Measurements from ENCODE around the gene ENOSF1. TPM values are rescaled to one million over a fixed set of nuclear protein-coding genes. Genes with fewer than 3 reads are reported as not detected.

Gene ENOSF1
- total and polyA plus RNA-seq, 2 of the 13 experiments (the other 11 are each of a cell fraction or from before 2014, with no cell fraction given) = 37.6 to 40.1 TPM

DNA sequence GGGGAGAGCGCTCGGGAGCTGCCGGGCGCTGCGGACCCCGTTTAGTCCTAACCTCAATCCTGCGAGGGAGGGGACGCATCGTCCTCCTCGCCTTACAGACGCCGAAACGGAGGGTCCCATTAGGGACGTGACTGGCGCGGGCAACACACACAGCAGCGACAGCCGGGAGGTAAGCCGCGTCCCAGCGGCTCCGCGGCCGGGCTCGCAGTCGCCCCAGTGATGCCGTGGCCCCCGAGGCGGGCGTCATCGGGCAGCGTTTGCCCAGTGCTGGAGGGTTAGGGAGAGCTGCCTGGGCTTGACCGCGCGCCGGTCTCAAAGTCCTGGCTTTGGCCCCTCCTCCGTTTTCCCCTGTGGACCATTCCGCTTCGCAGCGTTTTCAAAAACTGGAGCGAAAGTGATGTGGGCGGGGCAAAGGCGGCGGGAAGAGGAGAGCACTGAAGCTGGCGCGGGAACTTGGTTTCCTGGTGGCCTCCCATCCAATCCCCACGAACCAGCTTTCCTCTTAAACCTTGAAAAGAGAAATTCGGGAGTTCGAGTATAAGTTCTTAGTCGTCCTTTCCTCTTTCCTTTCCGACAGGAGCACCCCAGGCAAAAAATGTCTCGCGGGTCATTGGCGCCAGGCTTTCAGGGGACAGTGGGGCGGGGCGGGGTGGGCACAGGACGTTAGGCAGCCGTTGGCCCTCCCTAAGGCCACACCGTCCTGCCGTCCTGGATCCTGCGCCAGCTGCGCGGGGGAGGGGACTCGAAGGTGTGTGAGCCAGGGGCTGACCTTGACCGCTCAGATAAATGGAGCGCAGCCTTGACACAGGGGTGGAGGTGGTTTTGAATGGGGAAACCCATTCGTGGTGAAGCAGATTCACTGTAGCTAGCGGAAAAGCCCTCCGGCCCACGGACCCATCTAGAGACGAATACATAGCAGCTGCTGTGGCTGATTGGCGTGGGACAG, 54.2 kb downstream of the ENOSF1 start (continued):
- no peak for TF ChIP-seq MEIS1 (CRISPR knock-in tag; IDR thresholded peaks at IDR 0.05; ENCODE audit: borderline replicate concordance)
- TF ChIP-seq, protein P1, sequence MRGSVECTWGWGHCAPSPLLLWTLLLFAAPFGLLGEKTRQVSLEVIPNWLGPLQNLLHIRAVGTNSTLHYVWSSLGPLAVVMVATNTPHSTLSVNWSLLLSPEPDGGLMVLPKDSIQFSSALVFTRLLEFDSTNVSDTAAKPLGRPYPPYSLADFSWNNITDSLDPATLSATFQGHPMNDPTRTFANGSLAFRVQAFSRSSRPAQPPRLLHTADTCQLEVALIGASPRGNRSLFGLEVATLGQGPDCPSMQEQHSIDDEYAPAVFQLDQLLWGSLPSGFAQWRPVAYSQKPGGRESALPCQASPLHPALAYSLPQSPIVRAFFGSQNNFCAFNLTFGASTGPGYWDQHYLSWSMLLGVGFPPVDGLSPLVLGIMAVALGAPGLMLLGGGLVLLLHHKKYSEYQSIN (CRISPR knock-in tag; IDR thresholded peaks at IDR 0.05; ENCODE audit: borderline replicate concordance) = no peak
- TF ChIP-seq ZBTB42 (CRISPR knock-in tag; IDR thresholded peaks at IDR 0.05) = no peak; the same call in 1 of the 2 replicates
- TF ChIP-seq, protein P2, sequence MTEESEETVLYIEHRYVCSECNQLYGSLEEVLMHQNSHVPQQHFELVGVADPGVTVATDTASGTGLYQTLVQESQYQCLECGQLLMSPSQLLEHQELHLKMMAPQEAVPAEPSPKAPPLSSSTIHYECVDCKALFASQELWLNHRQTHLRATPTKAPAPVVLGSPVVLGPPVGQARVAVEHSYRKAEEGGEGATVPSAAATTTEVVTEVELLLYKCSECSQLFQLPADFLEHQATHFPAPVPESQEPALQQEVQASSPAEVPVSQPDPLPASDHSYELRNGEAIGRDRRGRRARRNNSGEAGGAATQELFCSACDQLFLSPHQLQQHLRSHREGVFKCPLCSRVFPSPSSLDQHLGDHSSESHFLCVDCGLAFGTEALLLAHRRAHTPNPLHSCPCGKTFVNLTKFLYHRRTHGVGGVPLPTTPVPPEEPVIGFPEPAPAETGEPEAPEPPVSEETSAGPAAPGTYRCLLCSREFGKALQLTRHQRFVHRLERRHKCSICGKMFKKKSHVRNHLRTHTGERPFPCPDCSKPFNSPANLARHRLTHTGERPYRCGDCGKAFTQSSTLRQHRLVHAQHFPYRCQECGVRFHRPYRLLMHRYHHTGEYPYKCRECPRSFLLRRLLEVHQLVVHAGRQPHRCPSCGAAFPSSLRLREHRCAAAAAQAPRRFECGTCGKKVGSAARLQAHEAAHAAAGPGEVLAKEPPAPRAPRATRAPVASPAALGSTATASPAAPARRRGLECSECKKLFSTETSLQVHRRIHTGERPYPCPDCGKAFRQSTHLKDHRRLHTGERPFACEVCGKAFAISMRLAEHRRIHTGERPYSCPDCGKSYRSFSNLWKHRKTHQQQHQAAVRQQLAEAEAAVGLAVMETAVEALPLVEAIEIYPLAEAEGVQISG (CRISPR knock-in tag; IDR thresholded peaks at IDR 0.05) = 0 out of 2 replicates have a peak, but pooled peaks have one; percentile 6
- TF ChIP-seq, protein P3, sequence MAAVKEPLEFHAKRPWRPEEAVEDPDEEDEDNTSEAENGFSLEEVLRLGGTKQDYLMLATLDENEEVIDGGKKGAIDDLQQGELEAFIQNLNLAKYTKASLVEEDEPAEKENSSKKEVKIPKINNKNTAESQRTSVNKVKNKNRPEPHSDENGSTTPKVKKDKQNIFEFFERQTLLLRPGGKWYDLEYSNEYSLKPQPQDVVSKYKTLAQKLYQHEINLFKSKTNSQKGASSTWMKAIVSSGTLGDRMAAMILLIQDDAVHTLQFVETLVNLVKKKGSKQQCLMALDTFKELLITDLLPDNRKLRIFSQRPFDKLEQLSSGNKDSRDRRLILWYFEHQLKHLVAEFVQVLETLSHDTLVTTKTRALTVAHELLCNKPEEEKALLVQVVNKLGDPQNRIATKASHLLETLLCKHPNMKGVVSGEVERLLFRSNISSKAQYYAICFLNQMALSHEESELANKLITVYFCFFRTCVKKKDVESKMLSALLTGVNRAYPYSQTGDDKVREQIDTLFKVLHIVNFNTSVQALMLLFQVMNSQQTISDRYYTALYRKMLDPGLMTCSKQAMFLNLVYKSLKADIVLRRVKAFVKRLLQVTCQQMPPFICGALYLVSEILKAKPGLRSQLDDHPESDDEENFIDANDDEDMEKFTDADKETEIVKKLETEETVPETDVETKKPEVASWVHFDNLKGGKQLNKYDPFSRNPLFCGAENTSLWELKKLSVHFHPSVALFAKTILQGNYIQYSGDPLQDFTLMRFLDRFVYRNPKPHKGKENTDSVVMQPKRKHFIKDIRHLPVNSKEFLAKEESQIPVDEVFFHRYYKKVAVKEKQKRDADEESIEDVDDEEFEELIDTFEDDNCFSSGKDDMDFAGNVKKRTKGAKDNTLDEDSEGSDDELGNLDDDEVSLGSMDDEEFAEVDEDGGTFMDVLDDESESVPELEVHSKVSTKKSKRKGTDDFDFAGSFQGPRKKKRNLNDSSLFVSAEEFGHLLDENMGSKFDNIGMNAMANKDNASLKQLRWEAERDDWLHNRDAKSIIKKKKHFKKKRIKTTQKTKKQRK (IDR thresholded peaks at IDR 0.05; ENCODE audit: low read length) = no peak
- TF ChIP-seq SP4 (CRISPR knock-in tag; IDR thresholded peaks at IDR 0.05) = 0 out of 2 replicates have a peak, but pooled peaks have one; percentile 46
- TF ChIP-seq ISL2 (CRISPR knock-in tag; IDR thresholded peaks at IDR 0.05) = peak; percentile 46; the same call in 1 of the 2 replicates
- TF ChIP-seq CHD4 (IDR thresholded peaks at IDR 0.05; ENCODE audit: borderline replicate concordance, low read length) = no peak
- TF ChIP-seq ZNF878 (CRISPR knock-in tag; IDR thresholded peaks at IDR 0.05) = peak; percentile 95
- TF ChIP-seq GPN1 (CRISPR knock-in tag; IDR thresholded peaks at IDR 0.05; ENCODE audit: borderline replicate concordance) = no peak
- TF ChIP-seq RAD21 (CRISPR knock-in tag; IDR thresholded peaks at IDR 0.05) = peak; percentile 48; the same call in 1 of the 2 replicates
- peak; percentile 89; the same call in 1 of the 2 replicates for TF ChIP-seq ZNF709 (CRISPR knock-in tag; IDR thresholded peaks at IDR 0.05)
- TF ChIP-seq, protein P4, sequence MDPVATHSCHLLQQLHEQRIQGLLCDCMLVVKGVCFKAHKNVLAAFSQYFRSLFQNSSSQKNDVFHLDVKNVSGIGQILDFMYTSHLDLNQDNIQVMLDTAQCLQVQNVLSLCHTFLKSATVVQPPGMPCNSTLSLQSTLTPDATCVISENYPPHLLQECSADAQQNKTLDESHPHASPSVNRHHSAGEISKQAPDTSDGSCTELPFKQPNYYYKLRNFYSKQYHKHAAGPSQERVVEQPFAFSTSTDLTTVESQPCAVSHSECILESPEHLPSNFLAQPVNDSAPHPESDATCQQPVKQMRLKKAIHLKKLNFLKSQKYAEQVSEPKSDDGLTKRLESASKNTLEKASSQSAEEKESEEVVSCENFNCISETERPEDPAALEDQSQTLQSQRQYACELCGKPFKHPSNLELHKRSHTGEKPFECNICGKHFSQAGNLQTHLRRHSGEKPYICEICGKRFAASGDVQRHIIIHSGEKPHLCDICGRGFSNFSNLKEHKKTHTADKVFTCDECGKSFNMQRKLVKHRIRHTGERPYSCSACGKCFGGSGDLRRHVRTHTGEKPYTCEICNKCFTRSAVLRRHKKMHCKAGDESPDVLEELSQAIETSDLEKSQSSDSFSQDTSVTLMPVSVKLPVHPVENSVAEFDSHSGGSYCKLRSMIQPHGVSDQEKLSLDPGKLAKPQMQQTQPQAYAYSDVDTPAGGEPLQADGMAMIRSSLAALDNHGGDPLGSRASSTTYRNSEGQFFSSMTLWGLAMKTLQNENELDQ (CRISPR knock-in tag; IDR thresholded peaks at IDR 0.05; ENCODE audit: borderline replicate concordance) = no peak
- TF ChIP-seq, protein P5, sequence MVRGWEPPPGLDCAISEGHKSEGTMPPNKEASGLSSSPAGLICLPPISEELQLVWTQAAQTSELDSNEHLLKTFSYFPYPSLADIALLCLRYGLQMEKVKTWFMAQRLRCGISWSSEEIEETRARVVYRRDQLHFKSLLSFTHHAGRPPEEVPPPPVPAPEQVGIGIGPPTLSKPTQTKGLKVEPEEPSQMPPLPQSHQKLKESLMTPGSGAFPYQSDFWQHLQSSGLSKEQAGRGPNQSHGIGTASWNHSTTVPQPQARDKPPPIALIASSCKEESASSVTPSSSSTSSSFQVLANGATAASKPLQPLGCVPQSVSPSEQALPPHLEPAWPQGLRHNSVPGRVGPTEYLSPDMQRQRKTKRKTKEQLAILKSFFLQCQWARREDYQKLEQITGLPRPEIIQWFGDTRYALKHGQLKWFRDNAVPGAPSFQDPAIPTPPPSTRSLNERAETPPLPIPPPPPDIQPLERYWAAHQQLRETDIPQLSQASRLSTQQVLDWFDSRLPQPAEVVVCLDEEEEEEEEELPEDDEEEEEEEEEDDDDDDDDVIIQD (CRISPR knock-in tag; IDR thresholded peaks at IDR 0.05; ENCODE audit: low read depth) = peak; percentile 4; the same call in 1 of the 2 replicates

All from HepG2 (cell line).